Measurements from ENCODE around the gene VTCN1.

DNA sequence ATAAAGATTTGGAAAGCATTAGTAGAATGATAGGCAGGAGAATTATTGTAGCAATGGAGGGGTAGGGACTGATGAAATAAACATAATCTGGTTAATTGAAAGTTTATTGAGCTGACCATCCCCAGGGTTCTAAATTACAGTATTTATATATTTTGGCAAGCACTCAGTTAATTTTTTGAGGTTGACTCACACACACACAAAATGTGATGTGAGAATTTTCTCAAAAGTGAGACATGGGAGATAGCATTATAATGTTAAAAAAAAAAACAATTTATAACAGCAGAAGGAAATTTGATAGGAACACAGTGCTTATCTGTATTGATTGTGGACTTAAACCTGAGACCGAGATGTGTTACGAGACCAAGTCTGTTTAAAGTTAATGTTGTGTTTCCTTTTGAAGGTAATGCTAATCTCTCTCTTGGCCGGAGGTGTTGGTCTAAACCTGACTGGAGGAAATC is 113.7 kb downstream of the VTCN1 start:
- TF ChIP-seq RNF2 (IDR thresholded peaks at IDR 0.05; ENCODE audit: borderline replicate concordance, low read depth) (no peak), KDM5A (IDR thresholded peaks at IDR 0.05) (no peak), POLR2A (IDR thresholded peaks at IDR 0.05; ENCODE audit: low read length) (no peak), RFX5 (IDR thresholded peaks at IDR 0.05) (no peak)
- TF ChIP-seq, protein P1, sequence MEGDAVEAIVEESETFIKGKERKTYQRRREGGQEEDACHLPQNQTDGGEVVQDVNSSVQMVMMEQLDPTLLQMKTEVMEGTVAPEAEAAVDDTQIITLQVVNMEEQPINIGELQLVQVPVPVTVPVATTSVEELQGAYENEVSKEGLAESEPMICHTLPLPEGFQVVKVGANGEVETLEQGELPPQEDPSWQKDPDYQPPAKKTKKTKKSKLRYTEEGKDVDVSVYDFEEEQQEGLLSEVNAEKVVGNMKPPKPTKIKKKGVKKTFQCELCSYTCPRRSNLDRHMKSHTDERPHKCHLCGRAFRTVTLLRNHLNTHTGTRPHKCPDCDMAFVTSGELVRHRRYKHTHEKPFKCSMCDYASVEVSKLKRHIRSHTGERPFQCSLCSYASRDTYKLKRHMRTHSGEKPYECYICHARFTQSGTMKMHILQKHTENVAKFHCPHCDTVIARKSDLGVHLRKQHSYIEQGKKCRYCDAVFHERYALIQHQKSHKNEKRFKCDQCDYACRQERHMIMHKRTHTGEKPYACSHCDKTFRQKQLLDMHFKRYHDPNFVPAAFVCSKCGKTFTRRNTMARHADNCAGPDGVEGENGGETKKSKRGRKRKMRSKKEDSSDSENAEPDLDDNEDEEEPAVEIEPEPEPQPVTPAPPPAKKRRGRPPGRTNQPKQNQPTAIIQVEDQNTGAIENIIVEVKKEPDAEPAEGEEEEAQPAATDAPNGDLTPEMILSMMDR (IDR thresholded peaks at IDR 0.05): no peak
- TF ChIP-seq, protein P2, sequence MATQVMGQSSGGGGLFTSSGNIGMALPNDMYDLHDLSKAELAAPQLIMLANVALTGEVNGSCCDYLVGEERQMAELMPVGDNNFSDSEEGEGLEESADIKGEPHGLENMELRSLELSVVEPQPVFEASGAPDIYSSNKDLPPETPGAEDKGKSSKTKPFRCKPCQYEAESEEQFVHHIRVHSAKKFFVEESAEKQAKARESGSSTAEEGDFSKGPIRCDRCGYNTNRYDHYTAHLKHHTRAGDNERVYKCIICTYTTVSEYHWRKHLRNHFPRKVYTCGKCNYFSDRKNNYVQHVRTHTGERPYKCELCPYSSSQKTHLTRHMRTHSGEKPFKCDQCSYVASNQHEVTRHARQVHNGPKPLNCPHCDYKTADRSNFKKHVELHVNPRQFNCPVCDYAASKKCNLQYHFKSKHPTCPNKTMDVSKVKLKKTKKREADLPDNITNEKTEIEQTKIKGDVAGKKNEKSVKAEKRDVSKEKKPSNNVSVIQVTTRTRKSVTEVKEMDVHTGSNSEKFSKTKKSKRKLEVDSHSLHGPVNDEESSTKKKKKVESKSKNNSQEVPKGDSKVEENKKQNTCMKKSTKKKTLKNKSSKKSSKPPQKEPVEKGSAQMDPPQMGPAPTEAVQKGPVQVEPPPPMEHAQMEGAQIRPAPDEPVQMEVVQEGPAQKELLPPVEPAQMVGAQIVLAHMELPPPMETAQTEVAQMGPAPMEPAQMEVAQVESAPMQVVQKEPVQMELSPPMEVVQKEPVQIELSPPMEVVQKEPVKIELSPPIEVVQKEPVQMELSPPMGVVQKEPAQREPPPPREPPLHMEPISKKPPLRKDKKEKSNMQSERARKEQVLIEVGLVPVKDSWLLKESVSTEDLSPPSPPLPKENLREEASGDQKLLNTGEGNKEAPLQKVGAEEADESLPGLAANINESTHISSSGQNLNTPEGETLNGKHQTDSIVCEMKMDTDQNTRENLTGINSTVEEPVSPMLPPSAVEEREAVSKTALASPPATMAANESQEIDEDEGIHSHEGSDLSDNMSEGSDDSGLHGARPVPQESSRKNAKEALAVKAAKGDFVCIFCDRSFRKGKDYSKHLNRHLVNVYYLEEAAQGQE (IDR thresholded peaks at IDR 0.05): no peak

All from A549 (cell line).